HepG2 (cell line): ENCODE data around the gene HABP4.
A peak's percentile ranks its signal among the peaks of the same experiment; 100 is the strongest.

Experiments used
- BHLHE40 ChIP-seq: IDR thresholded peaks from 2 replicates; pipeline ENCODE4 v1.6.1; 2011; ENCODE audit warnings: low read length, improper control_type of control experiment
- BRCA1 ChIP-seq: sonication (generic); formaldehyde crosslinking; IDR thresholded peaks from 2 replicates; pipeline ENCODE4 v1.4.0; 2020; ENCODE audit warnings: missing genetic modification reagents
- HMGA1 ChIP-seq: sonication (generic); formaldehyde crosslinking; conservative IDR thresholded peaks from 2 replicates; pipeline ENCODE4 v1.4.0; 2020; ENCODE audit warnings: missing genetic modification reagents
- HNRNPK ChIP-seq: fragments of 200-400 bp; formaldehyde crosslinking; IDR thresholded peaks from 2 replicates; pipeline ENCODE4 v1.6.1; 2018; ENCODE audit warnings: low read length, low read depth, moderate library complexity, mild to moderate bottlenecking; ENCODE audit not compliant: poor library complexity, severe bottlenecking
- LCORL ChIP-seq, 2 experiments: fragments of 450-650 bp in 1 of 2; sonication (generic) in 1 of 2; formaldehyde crosslinking in 1 of 2; IDR thresholded peaks; 2 replicates each; pipeline versions ENCODE4 v1.5.0 to v1.6.1; 2017 to 2020; ENCODE audit warnings: antibody characterized with exemption in 1 of 2, missing genetic modification reagents in 1 of 2
- MZF1 ChIP-seq: sonication (generic); formaldehyde crosslinking; IDR thresholded peaks from 2 replicates; pipeline ENCODE4 v1.8.1; 2023; ENCODE audit warnings: mild to moderate bottlenecking, missing genetic modification reagents, borderline replicate concordance
- POLR2A ChIP-seq, 2 experiments: IDR thresholded peaks; 2 replicates each; pipeline ENCODE4 v1.6.1; 2011; ENCODE audit warnings: low read depth in 2 of 2, low read length in 2 of 2, mild to moderate bottlenecking in 1 of 2, moderate library complexity in 1 of 2; ENCODE audit not compliant: insufficient read depth in 1 of 2
- RBAK ChIP-seq: sonication (generic); formaldehyde crosslinking; IDR thresholded peaks from 2 replicates; pipeline ENCODE4 v1.5.1; 2020; ENCODE audit warnings: mild to moderate bottlenecking, missing genetic modification reagents
- ZFP90 ChIP-seq: sonication (generic); formaldehyde crosslinking; IDR thresholded peaks from 2 replicates; pipeline ENCODE4 v1.8.0; 2022; ENCODE audit warnings: missing genetic modification reagents, mild to moderate bottlenecking, inconsistent platforms, borderline replicate concordance
- TF ChIP-seq, protein P1 (sequence below): sonication (generic); formaldehyde crosslinking; IDR thresholded peaks from 2 replicates; pipeline ENCODE4 v1.5.0; 2020; ENCODE audit warnings: mild to moderate bottlenecking, missing genetic modification reagents, moderate library complexity

DNA sequence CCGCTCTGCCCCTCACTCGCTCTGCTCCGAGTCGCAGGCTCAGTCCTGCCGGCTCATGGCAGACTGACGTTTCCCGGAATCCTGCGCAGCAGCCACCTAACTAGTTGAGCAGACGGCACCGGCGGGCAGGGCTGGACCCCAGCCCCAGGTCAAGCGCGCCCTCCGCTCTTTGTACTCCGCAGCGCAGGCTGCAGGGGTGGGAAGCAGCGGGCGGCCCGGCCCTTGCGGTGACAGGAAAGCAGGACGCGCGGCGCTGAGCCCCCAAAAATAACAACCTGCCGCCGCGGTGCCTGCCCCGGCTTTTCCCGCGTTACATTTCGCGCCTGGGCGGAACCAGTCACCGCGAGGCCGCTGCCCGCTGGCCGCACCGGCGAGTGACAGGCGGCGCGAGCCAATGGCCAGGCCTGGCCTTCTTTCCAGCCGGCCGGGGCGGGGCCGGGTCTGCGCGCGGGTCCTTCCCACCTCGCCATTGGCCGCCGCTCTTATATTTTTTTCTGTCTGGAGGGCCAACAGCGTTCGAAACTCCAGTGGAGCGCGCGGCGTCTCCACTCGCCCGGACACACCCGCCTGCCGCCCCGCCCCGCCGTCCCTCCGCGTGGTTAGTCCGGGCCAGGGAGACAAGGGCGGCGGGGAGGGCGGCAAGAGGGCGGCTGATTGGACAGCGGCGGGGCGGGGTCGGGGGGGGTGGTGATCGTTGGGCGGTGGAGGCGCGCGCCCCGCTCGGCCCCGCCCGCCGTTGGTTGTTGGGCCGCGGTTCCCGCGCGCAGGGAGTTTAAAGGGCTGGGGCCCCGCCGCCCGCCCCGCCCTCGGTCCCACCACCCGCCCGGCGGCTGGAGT, 31.7 kb upstream of the HABP4 start, which contains the start of gene ZNF367:
- TF ChIP-seq LCORL (IDR thresholded peaks at IDR 0.05) (no peak), LCORL (CRISPR knock-in tag; IDR thresholded peaks at IDR 0.05) (no peak), MZF1 (no peak), BHLHE40 (0 out of 2 replicates have a peak, but pooled peaks have one; percentile 24), POLR2A (IDR thresholded peaks at IDR 0.05; ENCODE audit: insufficient read depth in 1 of 2, low read depth in 2 of 2, low read length in 2 of 2) (peak; percentile 67), RBAK (CRISPR knock-in tag) (no peak), BRCA1 (peak; percentile 51; the same call in 1 of the 2 replicates), HNRNPK (no peak), HMGA1 (CRISPR knock-in tag) (no peak), ZFP90 (CRISPR knock-in tag) (no peak)
- TF ChIP-seq, protein P1, sequence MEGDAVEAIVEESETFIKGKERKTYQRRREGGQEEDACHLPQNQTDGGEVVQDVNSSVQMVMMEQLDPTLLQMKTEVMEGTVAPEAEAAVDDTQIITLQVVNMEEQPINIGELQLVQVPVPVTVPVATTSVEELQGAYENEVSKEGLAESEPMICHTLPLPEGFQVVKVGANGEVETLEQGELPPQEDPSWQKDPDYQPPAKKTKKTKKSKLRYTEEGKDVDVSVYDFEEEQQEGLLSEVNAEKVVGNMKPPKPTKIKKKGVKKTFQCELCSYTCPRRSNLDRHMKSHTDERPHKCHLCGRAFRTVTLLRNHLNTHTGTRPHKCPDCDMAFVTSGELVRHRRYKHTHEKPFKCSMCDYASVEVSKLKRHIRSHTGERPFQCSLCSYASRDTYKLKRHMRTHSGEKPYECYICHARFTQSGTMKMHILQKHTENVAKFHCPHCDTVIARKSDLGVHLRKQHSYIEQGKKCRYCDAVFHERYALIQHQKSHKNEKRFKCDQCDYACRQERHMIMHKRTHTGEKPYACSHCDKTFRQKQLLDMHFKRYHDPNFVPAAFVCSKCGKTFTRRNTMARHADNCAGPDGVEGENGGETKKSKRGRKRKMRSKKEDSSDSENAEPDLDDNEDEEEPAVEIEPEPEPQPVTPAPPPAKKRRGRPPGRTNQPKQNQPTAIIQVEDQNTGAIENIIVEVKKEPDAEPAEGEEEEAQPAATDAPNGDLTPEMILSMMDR (CRISPR knock-in tag) = no peak
